ENCODE measurements around the gene SNX24.

SNX24 gene

DNA sequence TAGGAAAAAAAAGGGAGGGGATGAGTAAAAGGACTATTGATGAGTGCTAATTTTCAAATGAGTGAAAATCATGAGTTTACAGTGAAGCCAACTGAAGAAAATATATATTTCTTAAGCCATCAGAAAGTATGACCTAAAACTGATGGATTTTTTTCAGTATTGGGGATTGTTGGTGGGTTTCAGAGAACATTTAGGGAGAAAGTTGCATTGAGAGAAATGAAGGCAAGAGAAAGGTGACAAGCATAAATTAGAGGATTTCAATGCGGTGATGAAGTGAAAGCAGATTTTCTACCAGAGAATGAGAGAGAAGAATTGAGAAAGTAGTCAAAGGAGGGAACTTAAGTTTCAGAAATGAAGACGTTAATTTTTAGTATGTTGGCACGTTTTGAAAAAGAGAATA, 8.5 kb upstream of the SNX24 start:
- TF ChIP-seq CTCF (conservative IDR thresholded peaks at IDR 0.05; ENCODE audit: low read length) = no peak
- DNase-seq (ENCODE audit: low read depth) = no peak
- H3K4me3 ChIP-seq (ENCODE audit: low read length) = no peak overlapping the region

DNA sequence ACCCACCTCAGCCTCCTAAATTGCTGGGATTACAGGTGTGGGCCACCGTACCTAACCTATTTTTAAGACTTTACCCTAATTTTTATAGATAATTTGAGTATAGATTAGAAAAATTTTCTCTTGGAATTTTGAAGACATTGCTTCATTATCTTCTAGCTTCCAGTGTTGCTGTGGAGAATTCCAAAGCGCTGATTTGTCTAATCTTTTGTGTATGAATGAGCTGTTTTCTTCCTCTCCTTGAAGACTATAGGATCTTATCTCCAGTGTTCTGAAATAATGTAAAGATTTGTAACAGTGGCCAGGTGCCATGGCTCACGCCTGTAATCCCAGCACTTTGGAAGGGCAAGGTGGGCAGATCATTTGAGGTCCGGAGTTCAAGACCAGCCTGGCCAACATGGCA, 5.7 kb upstream of the SNX24 start:
- H3K4me3 ChIP-seq (ENCODE audit: low read length) = no peak overlapping the region
- no peak for DNase-seq (ENCODE audit: low read depth)
- TF ChIP-seq CTCF (conservative IDR thresholded peaks at IDR 0.05; ENCODE audit: low read length) = no peak

- no peak overlapping the region for H3K4me3 ChIP-seq (ENCODE audit: low read length)
- no peak for TF ChIP-seq CTCF (conservative IDR thresholded peaks at IDR 0.05; ENCODE audit: low read length)
- no peak for DNase-seq (ENCODE audit: low read depth)
These were observed 3.3 kb upstream of the SNX24 start for GRCh38 chr5:122842016-122842580.

DNA sequence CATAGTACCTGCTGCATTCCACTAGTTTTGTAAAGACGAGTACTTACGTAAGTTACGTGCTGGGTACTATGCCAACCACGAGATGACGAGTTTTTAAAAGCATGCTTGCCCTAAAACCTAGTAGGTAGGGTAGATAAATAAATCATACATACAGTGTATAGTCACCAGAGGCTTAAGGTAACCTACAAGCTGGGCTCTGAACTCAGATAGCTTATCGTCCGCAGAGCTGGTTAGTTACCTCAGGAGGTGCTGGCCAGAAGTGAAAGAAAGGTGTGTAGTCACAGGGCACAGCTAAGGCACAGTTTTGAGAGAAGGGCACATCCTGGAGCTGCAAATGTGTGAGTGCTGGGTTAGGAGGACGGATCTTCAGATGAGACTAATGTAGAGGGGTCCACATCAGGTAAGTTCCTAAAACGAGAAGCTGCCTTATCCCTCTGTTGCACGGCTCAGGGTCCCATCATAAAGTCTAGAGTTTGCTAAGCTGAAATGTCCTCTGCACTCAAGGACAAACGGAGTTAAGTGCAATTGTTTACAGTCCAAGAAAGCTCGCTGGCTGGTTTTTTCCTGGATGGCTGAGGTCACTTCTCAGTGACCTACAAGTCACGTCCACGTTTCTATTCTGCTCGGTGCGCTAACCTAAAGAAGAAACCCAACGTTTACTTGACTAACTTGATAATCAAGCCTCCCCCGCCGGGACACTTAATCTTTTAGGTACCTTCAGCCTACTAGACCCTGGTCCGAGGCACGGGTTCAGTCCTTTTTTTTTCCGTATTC, 1.1 kb upstream of the SNX24 start:
- H3K4me3 ChIP-seq (ENCODE audit: low read length) = peak overlapping the region; percentile 71
- no peak for TF ChIP-seq CTCF (conservative IDR thresholded peaks at IDR 0.05; ENCODE audit: low read length)
- DNase-seq (ENCODE audit: low read depth) = no peak

- peak overlapping the region; percentile 71 for H3K4me3 ChIP-seq (ENCODE audit: low read length)
- no peak for TF ChIP-seq CTCF (conservative IDR thresholded peaks at IDR 0.05; ENCODE audit: low read length)
- no peak for DNase-seq (ENCODE audit: low read depth)
These were observed 544 bp upstream of the SNX24 start for GRCh38 chr5:122844910-122845228.

DNA sequence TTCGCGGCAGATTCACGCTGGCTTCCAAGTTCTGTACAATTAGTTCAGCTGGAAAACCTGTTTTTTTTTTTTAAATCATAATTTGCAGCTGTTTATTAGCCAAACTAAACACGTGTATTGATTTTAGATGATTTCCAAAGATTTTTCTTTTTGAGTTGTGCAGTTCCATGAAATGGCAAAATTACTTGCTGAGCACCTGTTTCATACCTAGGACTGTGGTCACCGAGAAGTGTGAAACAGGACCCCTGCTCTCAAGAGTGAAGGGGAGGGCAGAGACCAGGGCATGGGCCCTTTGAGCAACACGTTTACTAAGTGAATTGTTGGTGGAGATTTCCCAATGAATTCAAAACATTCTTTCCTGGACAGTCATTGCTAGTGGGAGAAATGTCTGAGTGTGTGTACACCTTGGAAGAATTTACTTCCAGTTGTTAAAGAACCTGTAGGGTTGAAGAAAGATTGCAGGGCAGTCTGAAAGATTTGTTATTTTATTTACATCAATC, 688 bp downstream of the SNX24 start:
- DNase-seq (ENCODE audit: low read depth) = peak; percentile 74
- H3K4me3 ChIP-seq (ENCODE audit: low read length) = peak overlapping the region; percentile 71

More for the DNA sequence above, 688 bp downstream of the SNX24 start:
- TF ChIP-seq CTCF (conservative IDR thresholded peaks at IDR 0.05; ENCODE audit: low read length) = no peak

All from AG10803 (cell line).